HFF-Myc (cell line): ENCODE results near the gene CDK6.

ENCODE experiments used
- DNase-seq: peaks from one replicate; pipeline ENCODE4 v3.0.0-alpha.2; 2011; ENCODE audit warnings: low read depth; ENCODE audit errors: extremely low read depth
- H3K4me3 ChIP-seq: replicated peaks from 2 replicates; pipeline ENCODE4 v1.5.1; 2011; ENCODE audit warnings: low read depth, mild to moderate bottlenecking, control low read depth, low read length
- TF ChIP-seq, protein P1 (sequence below): IDR thresholded peaks from 2 replicates; pipeline ENCODE4 v1.5.1; 2012; ENCODE audit warnings: mild to moderate bottlenecking, low read depth, low read length, control low read depth; ENCODE audit errors: missing control alignments

CDK6 gene

DNA sequence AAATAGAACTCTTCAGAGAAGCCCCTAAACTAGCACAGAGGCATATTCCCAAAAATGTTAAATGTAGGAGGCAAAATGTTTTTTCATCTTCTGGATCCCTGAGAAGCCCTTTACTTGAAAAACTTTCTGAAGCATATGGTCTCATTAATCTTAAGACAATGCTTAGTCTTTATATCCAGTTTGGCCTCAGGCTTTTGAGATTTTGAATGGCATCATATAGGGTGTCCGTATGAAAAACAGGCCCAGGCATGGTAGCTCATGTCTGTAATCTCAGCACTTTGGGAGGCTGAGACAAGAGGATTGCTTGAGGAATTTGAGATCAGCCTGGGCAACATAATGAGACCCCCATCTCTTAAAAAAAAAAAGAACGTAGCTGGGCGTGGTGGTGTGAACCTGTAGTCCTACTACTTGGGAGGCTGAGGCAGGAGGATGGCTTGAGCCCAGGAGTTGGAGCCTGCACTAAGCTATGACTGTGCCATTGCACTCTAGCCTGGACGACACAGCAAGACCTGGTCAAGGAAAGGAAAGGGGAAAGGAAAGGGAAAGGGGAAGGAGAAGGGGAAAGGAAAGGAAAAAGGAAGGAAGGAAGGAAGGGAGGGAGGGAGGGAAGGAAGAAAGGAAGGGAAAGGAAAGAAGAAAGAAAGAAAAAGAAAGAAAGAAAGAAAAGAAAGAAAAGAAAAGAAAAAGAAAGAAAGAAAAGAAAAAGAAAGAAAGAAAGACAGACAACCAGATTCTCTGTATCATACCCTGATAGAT, 119.4 kb downstream of the CDK6 start:
- TF ChIP-seq, protein P1, sequence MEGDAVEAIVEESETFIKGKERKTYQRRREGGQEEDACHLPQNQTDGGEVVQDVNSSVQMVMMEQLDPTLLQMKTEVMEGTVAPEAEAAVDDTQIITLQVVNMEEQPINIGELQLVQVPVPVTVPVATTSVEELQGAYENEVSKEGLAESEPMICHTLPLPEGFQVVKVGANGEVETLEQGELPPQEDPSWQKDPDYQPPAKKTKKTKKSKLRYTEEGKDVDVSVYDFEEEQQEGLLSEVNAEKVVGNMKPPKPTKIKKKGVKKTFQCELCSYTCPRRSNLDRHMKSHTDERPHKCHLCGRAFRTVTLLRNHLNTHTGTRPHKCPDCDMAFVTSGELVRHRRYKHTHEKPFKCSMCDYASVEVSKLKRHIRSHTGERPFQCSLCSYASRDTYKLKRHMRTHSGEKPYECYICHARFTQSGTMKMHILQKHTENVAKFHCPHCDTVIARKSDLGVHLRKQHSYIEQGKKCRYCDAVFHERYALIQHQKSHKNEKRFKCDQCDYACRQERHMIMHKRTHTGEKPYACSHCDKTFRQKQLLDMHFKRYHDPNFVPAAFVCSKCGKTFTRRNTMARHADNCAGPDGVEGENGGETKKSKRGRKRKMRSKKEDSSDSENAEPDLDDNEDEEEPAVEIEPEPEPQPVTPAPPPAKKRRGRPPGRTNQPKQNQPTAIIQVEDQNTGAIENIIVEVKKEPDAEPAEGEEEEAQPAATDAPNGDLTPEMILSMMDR = no peak
- no peak for DNase-seq
- no peak overlapping the region for H3K4me3 ChIP-seq

DNA sequence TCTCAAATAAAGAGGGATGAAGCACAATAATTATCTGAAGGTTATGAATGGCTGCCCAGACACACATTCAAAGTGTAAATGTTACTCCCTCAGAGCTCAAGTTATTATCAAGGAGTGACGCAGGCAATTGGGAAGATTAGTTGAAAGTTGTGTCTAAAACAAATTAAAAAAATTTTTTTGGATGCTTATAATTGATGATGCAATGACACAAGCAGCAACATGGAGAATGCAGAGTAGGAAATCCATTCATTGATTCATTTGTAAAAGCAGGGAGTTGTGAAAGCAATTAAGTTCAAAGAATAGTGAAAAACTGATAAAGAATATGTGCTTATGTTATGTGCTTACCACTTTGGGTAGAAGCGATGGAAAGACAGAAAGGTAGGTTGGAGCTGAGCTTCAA, 120.4 kb downstream of the CDK6 start:
- DNase-seq = no peak
- no peak overlapping the region for H3K4me3 ChIP-seq
- TF ChIP-seq, protein P1 = no peak

DNA sequence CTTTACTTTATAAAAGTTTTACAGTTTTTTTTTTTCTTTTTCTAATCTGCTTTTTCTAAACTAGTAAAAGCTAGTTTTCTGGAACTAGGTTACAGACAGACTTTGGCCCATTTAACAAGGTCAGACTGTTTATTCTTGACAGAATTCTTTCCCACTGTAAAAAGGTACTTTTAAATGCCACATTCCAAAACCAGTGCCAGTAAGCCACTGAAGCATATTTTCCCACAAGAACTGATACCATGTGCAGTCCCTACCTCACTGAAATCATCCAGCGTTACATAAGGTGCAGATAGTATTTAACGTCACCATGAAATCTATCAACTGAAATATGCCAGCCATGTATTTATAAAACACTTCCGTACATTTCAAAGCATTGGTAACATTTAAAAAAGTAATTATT, 121.6 kb downstream of the CDK6 start:
- DNase-seq = no peak
- no peak overlapping the region for H3K4me3 ChIP-seq
- TF ChIP-seq, protein P1 = no peak

DNA sequence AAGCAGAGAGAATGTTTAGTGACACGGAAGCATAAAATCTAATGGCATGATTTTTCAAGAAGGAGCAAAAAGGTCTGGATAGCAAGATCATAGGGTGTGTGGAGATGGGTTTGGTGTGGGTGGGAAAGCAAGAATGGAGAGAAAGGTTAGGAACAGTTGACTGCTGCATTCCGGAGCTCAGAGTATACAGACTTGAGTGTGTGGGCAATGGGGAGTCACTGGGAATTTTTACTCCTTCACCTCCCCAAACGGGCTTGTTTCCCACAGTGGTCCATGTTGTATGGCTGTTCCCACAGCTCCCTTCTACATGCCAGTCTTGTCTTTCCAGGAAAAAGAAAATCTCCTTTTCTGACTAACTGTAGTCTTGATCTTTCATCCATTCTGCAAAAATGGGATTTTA, 122.1 kb downstream of the CDK6 start:
- DNase-seq = no peak
- no peak overlapping the region for H3K4me3 ChIP-seq
- TF ChIP-seq, protein P1 = no peak

DNA sequence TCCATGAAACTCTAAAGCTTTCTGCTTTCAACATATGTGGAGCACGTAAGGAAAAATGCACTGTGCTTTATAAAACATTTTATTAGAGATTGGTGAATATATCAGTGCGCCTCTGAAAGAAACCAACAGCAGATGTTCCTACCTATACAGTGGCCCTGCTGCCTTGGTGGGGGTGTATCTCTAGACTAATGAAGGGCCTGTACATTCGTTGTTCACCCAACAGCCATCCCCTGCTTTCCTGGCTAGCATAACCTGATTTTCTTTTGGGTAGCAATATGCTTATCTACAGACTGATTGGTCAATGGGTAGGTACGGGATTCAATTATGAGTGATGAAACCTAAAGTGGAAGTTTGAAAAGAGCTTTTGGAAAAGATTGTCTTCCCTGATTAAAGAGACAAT, 126.5 kb downstream of the CDK6 start:
- DNase-seq = no peak
- TF ChIP-seq, protein P1 = no peak
- H3K4me3 ChIP-seq = no peak overlapping the region

DNA sequence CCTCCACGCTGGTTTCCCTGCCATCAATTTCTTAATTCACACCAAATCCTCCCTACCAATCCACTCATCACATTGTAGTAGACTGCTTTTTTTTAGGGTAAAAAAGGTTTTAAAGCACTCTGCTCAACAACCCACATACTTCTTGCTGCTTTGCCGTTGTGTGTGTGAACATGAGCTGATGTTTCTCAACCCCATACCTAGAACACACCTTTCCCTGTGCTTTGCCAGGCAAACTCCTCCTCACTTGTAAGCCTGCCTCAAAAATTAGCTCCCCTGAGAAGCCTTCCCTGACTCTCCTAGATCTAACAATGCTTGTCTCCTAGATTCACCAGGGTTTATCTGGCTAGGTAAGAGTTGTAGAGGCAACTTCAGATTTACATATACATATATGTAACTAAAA, 127.2 kb downstream of the CDK6 start:
- H3K4me3 ChIP-seq = no peak overlapping the region
- TF ChIP-seq, protein P1 = no peak

More for the DNA sequence above, 127.2 kb downstream of the CDK6 start:
- DNase-seq = no peak
